GM12878 (cell line): ENCODE data around the gene SLC7A10. TPM values are rescaled to one million over a fixed set of nuclear protein-coding genes. Genes with fewer than 3 reads are reported as not detected.
A peak's percentile ranks its signal among the peaks of the same experiment; 100 is the strongest.

Experiments
- NFYB ChIP-seq: IDR thresholded peaks from 2 replicates; pipeline ENCODE4 v1.6.1; 2011; ENCODE audit warnings: low read depth, mild to moderate bottlenecking, low read length, improper control_type of control experiment, moderate library complexity; ENCODE audit not compliant: insufficient read depth
- POLR2AphosphoS2 ChIP-seq: IDR thresholded peaks from 2 replicates; pipeline ENCODE4 v1.6.1; 2011; ENCODE audit warnings: low read depth, mild to moderate bottlenecking, low read length, improper control_type of control experiment, moderate library complexity
- RCOR1 ChIP-seq: conservative IDR thresholded peaks from 2 replicates; pipeline ENCODE4 v1.6.1; 2012; ENCODE audit warnings: low read depth, low read length, improper control_type of control experiment
- SIX5 ChIP-seq: IDR thresholded peaks from 2 replicates; pipeline ENCODE4 v1.6.1; 2011; ENCODE audit warnings: mild to moderate bottlenecking, low read depth, low read length, moderate library complexity; ENCODE audit not compliant: severe bottlenecking
- YBX1 ChIP-seq: fragments of 450-650 bp; IDR thresholded peaks from 2 replicates; pipeline ENCODE4 v1.6.1; 2016; ENCODE audit warnings: antibody characterized with exemption
- polyA plus RNA-seq, 11 experiments: library from polyadenylated mRNA; depleted of rRNA in 4 of 11; unstranded in 6 of 11; stranded (reverse) in 5 of 11; fragments of >200 nt; fragmentation: Nextera tagmentation in 4 of 11; fragmentation: Illumina TruSeq in 1 of 11; extraction: Ambion mirVana in 4 of 11; extraction: Trizol in 1 of 11; gene quantifications; 1 replicate in 1 of 11; 2 replicates in 10 of 11; pipeline versions ENCODE4 v1.2.1 to v1.2.3, GENCODE V29; 2011 to 2016; ENCODE audit warnings: inconsistent platforms in 2 of 11, missing spikeins in 2 of 11, low read depth in 1 of 11
- total RNA-seq, 4 experiments: library from RNA; depleted of rRNA in 3 of 4; stranded (reverse); fragments of >200 nt in 3 of 4; fragmentation: Illumina TruSeq in 1 of 4; extraction: Trizol in 1 of 4; gene quantifications; 2 replicates each; pipeline versions ENCODE4 v1.2.1 to v1.2.3, GENCODE V29; 2013 to 2021
- TF ChIP-seq, protein P1 (sequence below): fragments of 450-650 bp; formaldehyde crosslinking; IDR thresholded peaks from 2 replicates; pipeline ENCODE4 v1.4.0; 2020; ENCODE audit warnings: mild to moderate bottlenecking, moderate library complexity
- TF ChIP-seq, protein P2 (sequence below): fragments of 450-650 bp; IDR thresholded peaks from 2 replicates; pipeline ENCODE4 v1.6.1; 2017; ENCODE audit warnings: mild to moderate bottlenecking, low read depth, inconsistent platforms; ENCODE audit not compliant: poor library complexity, severe bottlenecking
- TF ChIP-seq, protein P3 (sequence below): fragments of 450-650 bp; formaldehyde crosslinking; IDR thresholded peaks from 2 replicates; pipeline ENCODE4 v1.4.0; 2022; ENCODE audit warnings: mild to moderate bottlenecking, moderate library complexity
- TF ChIP-seq, protein P4 (sequence below): fragments of 450-650 bp; formaldehyde crosslinking; IDR thresholded peaks from 2 replicates; pipeline ENCODE4 v1.5.0; 2022; ENCODE audit warnings: mild to moderate bottlenecking, missing genetic modification characterization
- TF ChIP-seq, protein P5 (sequence below): fragments of 450-650 bp; IDR thresholded peaks from 2 replicates; pipeline ENCODE4 v1.6.1; 2017; ENCODE audit warnings: mild to moderate bottlenecking, moderate library complexity

The SLC7A10 gene
- total and polyA plus RNA-seq, 10 of the 15 experiments (the other 5 are each of a cell fraction or from before 2014, with no cell fraction given): not detected

DNA sequence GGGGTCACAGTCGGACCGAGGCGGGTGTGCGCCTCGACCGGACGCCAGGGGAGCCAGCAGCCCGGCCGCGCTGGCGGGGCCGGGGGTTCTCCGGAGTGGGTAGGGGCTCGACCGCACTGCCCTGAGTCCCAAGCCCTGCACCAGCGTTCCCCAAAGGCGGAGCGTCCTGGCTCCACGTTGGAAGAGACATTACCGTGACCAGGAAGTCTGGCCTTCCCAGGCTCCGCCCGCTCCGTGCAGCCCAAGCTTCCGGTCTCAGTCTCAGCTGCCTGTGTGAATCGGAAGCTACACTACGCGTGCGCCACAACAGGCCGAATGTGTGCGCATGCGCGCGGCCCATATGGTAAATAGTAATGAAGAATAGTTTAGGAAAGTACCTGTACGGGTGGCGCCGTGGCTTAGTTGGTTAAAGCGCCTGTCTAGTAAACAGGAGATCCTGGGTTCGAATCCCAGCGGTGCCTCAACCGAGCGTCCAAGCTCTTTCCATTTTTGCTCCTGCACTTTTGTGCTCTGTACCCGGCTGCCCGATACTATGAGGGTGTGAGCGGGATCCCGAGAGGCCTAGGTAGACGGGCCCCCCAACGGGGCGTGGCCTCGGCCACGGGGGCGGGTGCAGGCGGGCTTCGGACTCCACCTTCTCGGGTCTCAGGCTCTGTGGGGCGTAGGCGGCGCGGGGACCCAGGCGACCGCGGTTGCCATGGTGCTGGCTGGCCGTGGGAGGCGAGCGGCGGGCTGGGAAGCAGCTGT, 48.8 kb downstream of the SLC7A10 start (continued):
- TF ChIP-seq, protein P1, sequence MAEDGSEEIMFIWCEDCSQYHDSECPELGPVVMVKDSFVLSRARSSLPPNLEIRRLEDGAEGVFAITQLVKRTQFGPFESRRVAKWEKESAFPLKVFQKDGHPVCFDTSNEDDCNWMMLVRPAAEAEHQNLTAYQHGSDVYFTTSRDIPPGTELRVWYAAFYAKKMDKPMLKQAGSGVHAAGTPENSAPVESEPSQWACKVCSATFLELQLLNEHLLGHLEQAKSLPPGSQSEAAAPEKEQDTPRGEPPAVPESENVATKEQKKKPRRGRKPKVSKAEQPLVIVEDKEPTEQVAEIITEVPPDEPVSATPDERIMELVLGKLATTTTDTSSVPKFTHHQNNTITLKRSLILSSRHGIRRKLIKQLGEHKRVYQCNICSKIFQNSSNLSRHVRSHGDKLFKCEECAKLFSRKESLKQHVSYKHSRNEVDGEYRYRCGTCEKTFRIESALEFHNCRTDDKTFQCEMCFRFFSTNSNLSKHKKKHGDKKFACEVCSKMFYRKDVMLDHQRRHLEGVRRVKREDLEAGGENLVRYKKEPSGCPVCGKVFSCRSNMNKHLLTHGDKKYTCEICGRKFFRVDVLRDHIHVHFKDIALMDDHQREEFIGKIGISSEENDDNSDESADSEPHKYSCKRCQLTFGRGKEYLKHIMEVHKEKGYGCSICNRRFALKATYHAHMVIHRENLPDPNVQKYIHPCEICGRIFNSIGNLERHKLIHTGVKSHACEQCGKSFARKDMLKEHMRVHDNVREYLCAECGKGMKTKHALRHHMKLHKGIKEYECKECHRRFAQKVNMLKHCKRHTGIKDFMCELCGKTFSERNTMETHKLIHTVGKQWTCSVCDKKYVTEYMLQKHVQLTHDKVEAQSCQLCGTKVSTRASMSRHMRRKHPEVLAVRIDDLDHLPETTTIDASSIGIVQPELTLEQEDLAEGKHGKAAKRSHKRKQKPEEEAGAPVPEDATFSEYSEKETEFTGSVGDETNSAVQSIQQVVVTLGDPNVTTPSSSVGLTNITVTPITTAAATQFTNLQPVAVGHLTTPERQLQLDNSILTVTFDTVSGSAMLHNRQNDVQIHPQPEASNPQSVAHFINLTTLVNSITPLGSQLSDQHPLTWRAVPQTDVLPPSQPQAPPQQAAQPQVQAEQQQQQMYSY (CRISPR knock-in tag): no peak
- TF ChIP-seq, protein P2, sequence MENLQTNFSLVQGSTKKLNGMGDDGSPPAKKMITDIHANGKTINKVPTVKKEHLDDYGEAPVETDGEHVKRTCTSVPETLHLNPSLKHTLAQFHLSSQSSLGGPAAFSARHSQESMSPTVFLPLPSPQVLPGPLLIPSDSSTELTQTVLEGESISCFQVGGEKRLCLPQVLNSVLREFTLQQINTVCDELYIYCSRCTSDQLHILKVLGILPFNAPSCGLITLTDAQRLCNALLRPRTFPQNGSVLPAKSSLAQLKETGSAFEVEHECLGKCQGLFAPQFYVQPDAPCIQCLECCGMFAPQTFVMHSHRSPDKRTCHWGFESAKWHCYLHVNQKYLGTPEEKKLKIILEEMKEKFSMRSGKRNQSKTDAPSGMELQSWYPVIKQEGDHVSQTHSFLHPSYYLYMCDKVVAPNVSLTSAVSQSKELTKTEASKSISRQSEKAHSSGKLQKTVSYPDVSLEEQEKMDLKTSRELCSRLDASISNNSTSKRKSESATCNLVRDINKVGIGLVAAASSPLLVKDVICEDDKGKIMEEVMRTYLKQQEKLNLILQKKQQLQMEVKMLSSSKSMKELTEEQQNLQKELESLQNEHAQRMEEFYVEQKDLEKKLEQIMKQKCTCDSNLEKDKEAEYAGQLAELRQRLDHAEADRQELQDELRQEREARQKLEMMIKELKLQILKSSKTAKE: peak; percentile 92
- no peak for TF ChIP-seq SIX5
- TF ChIP-seq, protein P3, sequence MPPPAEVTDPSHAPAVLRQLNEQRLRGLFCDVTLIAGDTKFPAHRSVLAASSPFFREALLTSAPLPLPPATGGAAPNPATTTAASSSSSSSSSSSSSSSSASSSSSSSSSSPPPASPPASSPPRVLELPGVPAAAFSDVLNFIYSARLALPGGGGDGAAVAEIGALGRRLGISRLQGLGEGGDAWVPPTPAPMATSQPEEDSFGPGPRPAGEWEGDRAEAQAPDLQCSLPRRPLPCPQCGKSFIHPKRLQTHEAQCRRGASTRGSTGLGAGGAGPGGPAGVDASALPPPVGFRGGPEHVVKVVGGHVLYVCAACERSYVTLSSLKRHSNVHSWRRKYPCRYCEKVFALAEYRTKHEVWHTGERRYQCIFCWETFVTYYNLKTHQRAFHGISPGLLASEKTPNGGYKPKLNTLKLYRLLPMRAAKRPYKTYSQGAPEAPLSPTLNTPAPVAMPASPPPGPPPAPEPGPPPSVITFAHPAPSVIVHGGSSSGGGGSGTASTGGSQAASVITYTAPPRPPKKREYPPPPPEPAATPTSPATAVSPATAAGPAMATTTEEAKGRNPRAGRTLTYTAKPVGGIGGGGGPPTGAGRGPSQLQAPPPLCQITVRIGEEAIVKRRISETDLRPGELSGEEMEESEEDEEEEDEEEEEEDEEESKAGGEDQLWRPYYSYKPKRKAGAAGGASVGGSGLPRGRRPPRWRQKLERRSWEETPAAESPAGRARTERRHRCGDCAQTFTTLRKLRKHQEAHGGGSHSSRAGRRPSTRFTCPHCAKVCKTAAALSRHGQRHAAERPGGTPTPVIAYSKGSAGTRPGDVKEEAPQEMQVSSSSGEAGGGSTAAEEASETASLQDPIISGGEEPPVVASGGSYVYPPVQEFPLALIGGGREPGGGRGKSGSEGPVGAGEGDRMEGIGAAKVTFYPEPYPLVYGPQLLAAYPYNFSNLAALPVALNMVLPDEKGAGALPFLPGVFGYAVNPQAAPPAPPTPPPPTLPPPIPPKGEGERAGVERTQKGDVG: no peak
- TF ChIP-seq, protein P4, sequence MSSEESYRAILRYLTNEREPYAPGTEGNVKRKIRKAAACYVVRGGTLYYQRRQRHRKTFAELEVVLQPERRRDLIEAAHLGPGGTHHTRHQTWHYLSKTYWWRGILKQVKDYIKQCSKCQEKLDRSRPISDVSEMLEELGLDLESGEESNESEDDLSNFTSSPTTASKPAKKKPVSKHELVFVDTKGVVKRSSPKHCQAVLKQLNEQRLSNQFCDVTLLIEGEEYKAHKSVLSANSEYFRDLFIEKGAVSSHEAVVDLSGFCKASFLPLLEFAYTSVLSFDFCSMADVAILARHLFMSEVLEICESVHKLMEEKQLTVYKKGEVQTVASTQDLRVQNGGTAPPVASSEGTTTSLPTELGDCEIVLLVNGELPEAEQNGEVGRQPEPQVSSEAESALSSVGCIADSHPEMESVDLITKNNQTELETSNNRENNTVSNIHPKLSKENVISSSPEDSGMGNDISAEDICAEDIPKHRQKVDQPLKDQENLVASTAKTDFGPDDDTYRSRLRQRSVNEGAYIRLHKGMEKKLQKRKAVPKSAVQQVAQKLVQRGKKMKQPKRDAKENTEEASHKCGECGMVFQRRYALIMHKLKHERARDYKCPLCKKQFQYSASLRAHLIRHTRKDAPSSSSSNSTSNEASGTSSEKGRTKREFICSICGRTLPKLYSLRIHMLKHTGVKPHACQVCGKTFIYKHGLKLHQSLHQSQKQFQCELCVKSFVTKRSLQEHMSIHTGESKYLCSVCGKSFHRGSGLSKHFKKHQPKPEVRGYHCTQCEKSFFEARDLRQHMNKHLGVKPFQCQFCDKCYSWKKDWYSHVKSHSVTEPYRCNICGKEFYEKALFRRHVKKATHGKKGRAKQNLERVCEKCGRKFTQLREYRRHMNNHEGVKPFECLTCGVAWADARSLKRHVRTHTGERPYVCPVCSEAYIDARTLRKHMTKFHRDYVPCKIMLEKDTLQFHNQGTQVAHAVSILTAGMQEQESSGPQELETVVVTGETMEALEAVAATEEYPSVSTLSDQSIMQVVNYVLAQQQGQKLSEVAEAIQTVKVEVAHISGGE: peak; percentile 82
- TF ChIP-seq NFYB: no peak
- no peak; the same call in 1 of the 2 replicates for TF ChIP-seq POLR2AphosphoS2
- TF ChIP-seq, protein P5, sequence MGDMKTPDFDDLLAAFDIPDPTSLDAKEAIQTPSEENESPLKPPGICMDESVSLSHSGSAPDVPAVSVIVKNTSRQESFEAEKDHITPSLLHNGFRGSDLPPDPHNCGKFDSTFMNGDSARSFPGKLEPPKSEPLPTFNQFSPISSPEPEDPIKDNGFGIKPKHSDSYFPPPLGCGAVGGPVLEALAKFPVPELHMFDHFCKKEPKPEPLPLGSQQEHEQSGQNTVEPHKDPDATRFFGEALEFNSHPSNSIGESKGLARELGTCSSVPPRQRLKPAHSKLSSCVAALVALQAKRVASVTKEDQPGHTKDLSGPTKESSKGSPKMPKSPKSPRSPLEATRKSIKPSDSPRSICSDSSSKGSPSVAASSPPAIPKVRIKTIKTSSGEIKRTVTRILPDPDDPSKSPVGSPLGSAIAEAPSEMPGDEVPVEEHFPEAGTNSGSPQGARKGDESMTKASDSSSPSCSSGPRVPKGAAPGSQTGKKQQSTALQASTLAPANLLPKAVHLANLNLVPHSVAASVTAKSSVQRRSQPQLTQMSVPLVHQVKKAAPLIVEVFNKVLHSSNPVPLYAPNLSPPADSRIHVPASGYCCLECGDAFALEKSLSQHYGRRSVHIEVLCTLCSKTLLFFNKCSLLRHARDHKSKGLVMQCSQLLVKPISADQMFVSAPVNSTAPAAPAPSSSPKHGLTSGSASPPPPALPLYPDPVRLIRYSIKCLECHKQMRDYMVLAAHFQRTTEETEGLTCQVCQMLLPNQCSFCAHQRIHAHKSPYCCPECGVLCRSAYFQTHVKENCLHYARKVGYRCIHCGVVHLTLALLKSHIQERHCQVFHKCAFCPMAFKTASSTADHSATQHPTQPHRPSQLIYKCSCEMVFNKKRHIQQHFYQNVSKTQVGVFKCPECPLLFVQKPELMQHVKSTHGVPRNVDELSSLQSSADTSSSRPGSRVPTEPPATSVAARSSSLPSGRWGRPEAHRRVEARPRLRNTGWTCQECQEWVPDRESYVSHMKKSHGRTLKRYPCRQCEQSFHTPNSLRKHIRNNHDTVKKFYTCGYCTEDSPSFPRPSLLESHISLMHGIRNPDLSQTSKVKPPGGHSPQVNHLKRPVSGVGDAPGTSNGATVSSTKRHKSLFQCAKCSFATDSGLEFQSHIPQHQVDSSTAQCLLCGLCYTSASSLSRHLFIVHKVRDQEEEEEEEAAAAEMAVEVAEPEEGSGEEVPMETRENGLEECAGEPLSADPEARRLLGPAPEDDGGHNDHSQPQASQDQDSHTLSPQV: no peak
- no peak for TF ChIP-seq YBX1
- TF ChIP-seq RCOR1: no peak
